SK-N-DZ (cell line): Measurements from ENCODE around the gene KMT2E. TPM values are rescaled to one million over a fixed set of nuclear protein-coding genes. Genes with fewer than 3 reads are reported as not detected.
"Not testable (repeated sequence)": the region's sequence is repeated elsewhere in the genome, so short reads cannot be mapped to it uniquely, and the experiment has no call there.

Experiments
- DNase-seq: peaks from one replicate; pipeline ENCODE4 v3.0.0-alpha.2; 2015; ENCODE audit warnings: low spot score
- polyA plus RNA-seq, 2 experiments: library from polyadenylated mRNA; depleted of rRNA; stranded (reverse); fragments of >200 nt; gene quantifications; 2 replicates each; pipeline ENCODE4 v1.2.3, GENCODE V29; 2014

KMT2E gene
- 24.2 and 29.9 TPM in 2 replicates for polyA plus RNA-seq (2014; cell fraction: cytosol; rRNA removed)
- polyA plus RNA-seq (2014; cell fraction: nucleus; rRNA removed): 26.7 and 45.3 TPM in 2 replicates

GRCh38 chr7:105013816-105014692 lies at the start of gene KMT2E:
KMT2E (plus strand) TSS chr7:105014205; CDS start chr7:105040953, 26,748 bp downstream.
- peak; percentile 86 for DNase-seq

DNA sequence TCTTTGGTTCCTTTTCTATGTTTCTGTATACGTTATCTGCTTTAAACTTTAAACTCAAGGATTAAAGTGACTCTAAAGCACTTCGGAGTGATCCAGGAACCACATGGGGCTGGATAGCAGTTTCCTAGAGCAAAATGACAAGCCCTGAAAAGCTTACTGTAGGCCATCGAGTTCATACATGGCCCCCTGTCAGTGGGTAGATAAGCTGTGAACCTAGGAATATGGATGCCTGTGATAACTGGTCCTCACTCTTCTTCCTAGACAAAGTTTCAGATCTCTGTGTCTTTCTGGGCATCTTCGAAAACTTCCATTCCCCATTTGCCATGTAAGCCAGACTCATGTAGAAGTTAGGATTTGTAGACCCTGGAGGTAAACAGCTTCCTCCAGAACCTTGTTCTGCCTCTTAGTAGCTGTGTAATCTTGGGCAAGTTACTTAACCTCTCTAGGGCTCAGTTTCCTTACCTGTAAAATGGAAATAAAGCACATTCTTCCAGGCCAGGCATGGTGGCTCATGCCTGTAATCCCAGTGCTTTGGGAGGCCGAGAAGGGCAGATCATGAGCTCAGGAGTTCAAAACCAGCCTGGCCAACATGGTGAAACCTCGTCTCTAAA lies 49.3 kb upstream of the KMT2E start:
- no peak for DNase-seq

DNA sequence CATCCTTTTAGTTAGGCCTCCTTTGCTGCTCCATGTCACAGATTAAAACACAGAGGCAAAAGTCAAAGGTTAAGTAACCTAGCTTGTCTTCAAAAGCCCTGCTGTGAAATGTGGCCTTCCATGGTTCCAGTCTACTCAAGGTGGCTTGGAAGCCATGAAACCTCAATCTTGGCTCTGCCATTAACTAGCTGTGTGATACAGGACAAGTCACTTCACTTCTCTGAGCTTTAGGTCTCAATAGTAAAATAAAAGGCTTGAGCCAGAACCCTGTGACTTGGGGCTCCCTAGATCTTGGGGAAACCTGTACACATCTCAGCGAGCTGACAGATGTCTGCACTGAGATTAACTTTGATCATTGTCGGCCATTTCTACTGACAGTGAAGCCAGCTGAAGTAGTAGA lies 48.0 kb upstream of the KMT2E start:
- DNase-seq: no peak

DNA sequence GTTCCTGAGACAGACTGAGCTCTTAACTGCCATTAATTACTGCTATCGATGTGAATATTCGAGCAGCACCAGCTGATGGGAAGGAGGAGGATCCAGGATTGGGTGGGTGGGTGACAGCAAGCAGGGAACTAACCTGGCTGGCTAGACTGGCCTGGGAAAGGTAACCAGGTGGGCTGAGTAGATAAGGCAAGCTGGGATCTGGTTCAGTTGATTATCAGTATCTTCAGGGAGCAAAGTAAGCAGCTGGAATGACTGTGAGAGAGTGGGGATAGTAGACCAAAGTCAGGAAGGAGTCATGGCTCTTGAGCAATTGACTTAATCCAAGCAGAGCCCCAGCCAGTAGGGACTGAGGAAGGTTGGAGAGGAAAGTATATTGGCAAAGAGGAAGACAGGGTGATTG lies 46.9 kb upstream of the KMT2E start:
- DNase-seq: no peak

GRCh38 chr7:104967595-104967994 lies 46.4 kb upstream of the KMT2E start:
- no peak for DNase-seq

- DNase-seq: no peak
These were observed 45.4 kb upstream of the KMT2E start for GRCh38 chr7:104968648-104969047.

DNA sequence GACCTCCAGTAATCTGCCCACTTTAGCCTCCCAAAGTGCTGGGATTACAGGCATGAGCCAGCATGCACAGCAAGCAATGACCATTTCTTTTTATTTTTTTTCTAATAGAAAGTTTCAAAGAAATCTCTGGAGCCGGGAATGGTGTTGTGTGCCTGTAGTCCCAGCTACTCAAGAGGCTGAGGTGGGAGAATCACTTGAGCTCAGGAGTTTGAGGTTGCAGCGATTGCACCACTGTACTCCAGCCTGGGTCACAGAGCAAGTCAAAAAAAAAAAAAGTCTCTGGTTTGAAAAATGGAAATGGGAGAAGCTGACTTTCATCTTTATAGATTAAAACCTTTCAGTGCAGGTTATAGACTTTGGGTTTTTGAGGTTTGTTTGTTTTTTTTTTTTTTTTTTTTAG lies 44.8 kb upstream of the KMT2E start:
- no peak for DNase-seq

GRCh38 chr7:104971290-104972071 lies 42.5 kb upstream of the KMT2E start:
- no peak for DNase-seq

DNA sequence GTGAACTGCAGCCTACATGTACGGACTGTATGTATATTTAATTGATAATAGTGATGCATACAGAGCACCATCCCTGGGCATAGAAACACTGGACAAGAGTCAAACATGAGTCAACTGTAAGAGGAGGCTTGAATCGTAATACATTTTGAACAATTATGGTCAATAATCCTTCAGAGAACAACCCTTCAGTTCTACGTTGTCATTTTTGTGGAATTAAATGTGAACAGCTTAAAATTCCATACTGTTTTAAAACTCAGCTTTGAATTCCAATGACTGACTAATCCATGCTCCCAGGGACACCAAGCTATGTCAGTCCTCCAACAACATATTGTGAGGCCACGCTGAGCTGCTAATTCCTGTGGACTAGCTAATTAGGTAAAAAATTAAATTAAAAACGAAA lies 41.5 kb upstream of the KMT2E start:
- no peak for DNase-seq

GRCh38 chr7:104973227-104973626 lies 40.8 kb upstream of the KMT2E start:
- no peak for DNase-seq

DNA sequence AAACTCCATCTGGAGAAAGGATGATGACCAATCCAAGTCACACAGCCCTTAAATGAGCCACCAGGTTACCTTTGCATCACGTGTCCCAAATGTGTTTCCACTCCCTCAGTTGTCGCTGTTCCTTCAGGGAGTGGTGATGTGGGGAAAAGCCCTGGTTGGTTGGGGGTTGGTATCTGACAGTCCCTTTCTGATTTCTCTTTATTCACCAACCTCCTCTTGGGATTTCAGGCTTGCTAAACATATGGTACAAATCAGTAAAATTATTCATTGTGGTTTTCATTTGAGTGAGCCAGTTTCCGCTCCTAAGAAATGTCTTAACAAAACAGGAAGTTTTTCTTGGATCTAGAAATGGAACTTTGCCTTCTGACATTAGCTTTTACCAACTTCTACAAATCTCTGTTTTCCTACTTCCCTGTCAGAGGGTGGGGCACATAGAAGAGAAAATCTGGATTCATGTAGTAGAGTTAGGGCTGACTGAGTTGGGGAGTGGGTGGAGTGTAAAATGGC lies 40.0 kb upstream of the KMT2E start:
- DNase-seq: no peak

GRCh38 chr7:104975553-104975952 lies 38.5 kb upstream of the KMT2E start:
- DNase-seq: not testable (repeated sequence)

DNA sequence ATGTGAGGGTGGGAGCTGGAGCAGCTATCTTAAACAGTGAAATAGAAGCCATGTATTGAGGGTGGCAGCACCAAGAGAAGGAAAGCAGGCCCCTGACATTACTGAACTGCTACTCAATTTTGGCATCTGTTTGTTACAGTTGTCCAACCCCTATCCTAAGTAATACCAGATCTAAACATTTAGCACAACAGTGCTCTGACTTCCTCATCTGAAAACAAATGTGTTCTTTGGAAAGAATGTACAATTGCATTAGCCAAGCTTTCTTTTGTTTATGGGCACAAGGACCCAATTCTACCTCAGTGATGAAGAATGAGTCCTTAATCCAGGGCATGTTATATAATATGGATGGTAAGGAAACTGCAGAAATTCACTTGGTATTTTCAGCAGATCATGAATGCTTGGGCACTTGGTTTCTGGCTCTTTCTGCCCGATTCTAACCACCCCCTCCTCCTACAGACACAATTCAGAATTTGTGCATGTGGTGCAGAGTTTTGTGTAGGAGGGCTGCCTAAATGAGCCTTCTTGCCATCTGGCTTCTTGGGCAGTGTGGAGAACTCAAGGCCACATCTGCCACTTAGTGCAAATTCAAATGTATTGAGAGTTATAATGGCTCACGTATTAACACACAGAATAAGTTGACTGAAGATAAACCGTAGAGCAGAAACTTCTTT lies 36.9 kb upstream of the KMT2E start:
- no peak for DNase-seq

- DNase-seq: no peak
These were observed 35.5 kb upstream of the KMT2E start for GRCh38 chr7:104978460-104978859.

DNA sequence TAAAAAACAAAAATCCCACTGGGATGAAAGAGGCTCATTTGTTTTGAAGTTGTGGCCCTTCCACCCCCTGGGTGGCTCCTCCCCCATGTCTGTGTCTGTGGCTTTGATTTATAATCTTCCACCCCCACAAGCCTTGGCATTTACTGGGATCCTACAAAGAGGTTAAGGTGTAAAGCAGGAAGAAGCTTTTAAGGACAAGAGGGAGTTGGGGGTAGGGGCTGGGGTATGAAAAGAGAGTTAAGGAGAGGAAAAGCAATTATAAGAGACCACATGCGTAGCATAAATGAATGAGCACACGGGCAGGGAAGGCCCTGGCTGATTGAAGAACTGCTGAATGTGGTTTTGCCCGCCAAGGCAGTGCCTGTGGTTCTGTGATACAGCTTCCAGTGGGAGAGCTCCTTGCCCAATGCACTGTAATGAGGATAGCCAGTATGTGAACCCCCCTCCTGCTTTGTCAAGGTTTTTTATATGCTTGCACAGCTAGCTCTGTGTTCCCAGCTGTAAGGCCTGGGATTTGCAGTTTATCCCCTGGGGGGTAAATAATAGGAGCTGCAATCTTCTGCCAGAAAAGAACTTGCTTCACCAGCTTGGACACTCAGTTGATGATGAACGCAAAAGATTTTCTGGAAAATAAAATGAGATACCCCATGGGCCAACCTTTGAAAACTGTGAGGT lies 34.7 kb upstream of the KMT2E start:
- DNase-seq: no peak

DNA sequence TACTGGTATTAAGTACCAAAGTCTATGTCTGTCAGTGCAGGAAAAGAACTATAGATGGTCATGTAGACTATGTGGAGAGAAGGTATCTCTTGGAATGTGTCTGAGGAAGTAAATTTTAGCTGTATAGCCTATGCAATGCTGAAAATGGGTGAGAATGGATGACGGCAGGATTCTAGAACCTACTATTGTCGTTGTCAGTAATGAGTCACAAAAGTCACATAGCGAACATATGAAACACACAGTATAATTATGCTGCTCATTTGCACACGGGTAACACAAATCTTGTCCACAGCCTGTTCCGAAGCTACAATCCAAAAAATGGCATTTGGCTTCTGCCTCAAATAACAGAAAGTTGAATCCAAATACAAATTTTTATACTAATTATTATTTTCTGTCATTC lies 33.6 kb upstream of the KMT2E start:
- no peak for DNase-seq

- DNase-seq: peak; percentile 57
These were observed 32.9 kb upstream of the KMT2E start for GRCh38 chr7:104980841-104981671.

DNA sequence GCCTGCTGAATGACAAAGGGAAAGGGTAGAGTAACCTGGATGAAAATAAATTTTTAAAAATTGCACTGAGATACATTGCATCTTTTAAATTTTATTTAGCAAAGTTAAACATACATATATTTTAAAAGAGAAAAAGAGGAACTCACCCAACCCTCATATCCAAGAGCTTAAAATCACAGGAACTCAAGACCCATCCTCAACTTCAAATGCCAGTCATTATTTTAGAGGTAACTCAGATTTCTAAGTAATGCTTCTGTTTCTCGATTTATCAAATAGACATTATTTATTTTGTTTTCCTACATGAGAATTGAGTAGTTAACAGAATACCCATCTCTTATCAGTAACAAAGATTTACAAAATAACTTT lies 32.4 kb upstream of the KMT2E start:
- DNase-seq: no peak

GRCh38 chr7:104982308-104983075 lies 31.5 kb upstream of the KMT2E start:
- no peak for DNase-seq
